ENCODE results near the gene SCN1A.

Gene SCN1A

GRCh38 chr2:166158546-166158945 lies 30.7 kb upstream of the SCN1A start:
- no peak for DNase-seq (ENCODE audit: low read depth)
- TF ChIP-seq CTCF (conservative IDR thresholded peaks at IDR 0.05; ENCODE audit: low read depth, low read length), result no peak
- no peak overlapping the region for H3K4me3 ChIP-seq (ENCODE audit: low read depth, low read length)

- DNase-seq (ENCODE audit: low read depth), result no peak
- no peak for TF ChIP-seq CTCF (conservative IDR thresholded peaks at IDR 0.05; ENCODE audit: low read depth, low read length)
- H3K4me3 ChIP-seq (ENCODE audit: low read depth, low read length), result no peak overlapping the region
Observed at GRCh38 chr2:166157578-166157977, 29.8 kb upstream of the SCN1A start.

DNA sequence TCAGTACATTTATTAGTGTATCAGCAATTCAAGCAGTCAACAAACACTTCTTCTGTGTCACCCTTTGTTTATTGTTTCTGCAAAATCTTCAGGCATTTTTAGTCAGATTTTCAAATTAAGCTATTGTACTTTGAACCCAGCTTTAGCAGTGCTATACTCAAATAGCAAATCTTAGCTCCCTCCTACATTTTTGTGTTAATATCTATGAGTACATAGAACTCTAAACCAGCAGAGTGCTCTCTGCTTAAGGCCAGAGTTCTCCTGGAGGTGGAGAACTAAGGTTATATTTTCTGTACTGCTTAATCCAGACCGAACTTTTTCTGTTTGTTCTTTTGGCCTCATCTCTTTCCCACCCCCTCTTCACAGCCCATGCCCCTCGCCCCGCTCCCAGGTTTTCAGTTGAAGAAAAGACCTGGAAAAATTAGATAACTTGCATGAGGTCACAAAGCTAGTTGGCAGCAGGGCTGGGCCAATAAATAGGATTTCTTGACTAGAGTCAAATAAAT lies 29.2 kb upstream of the SCN1A start:
- no peak for DNase-seq (ENCODE audit: low read depth)
- no peak for TF ChIP-seq CTCF (conservative IDR thresholded peaks at IDR 0.05; ENCODE audit: low read depth, low read length)
- no peak overlapping the region for H3K4me3 ChIP-seq (ENCODE audit: low read depth, low read length)

DNA sequence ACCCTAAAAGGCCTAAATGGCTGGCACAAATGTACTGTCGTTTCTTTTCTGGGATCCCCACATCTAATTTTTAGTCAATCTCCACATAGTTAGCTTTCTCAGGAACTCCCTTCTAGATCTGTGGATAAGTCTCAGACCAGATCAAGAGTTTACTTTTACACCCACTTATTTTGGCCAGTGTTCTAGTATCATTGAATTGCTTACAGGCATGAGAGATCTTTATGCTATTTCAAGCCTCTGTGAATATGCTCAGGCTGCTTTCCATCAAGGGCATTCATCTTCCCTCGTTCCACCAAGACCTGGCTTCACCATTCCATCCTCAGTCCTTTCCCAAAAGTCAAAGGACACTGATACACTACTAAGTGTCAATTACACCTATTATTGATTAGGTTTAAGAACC lies 27.8 kb upstream of the SCN1A start:
- no peak for TF ChIP-seq CTCF (conservative IDR thresholded peaks at IDR 0.05; ENCODE audit: low read depth, low read length)
- DNase-seq (ENCODE audit: low read depth), result no peak
- H3K4me3 ChIP-seq (ENCODE audit: low read depth, low read length), result no peak overlapping the region

DNA sequence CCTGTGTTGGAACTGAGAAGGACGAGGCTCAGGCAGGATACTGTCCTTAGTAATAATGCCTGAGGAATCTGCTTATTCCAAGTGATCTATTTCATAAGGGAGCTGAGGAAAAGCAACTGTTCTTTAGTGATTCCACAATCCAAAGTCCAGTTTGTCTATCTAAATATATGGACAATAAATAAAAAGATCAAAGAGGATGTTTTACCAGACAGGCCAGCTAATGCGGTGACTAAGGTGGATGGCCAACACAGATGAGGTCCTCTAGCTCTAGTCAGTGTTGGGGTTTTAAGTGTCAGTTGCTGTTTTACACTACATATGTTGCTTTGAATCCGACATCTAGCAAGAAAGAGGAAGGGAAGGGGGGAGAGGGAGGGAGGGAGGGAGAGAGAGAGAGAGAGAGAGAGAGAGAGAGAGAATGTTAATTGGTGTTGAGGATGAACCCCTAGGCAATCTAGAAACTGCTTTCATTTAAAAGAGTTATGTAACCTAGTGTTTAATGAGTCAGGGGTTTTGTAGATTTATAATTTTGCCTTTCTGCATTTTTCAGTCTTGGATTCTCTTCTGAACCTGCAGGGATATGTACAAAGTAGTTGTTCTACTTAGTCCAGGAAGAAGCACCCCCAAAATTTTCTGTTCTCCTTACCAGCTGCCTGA lies 27.0 kb upstream of the SCN1A start:
- no peak for TF ChIP-seq CTCF (conservative IDR thresholded peaks at IDR 0.05; ENCODE audit: low read depth, low read length)
- no peak for DNase-seq (ENCODE audit: low read depth)
- H3K4me3 ChIP-seq (ENCODE audit: low read depth, low read length), result no peak overlapping the region

- TF ChIP-seq CTCF (conservative IDR thresholded peaks at IDR 0.05; ENCODE audit: low read depth, low read length), result no peak
Observed at GRCh38 chr2:166152064-166152463, 24.2 kb upstream of the SCN1A start.

More at GRCh38 chr2:166152064-166152463, 24.2 kb upstream of the SCN1A start:
- DNase-seq (ENCODE audit: low read depth), result no peak
- H3K4me3 ChIP-seq (ENCODE audit: low read depth, low read length), result no peak overlapping the region

Data from choroid plexus epithelial cell (primary cell).